ENCODE measurements around the gene SOCS2. TPM values are rescaled to one million over a fixed set of nuclear protein-coding genes. Genes with fewer than 3 reads are reported as not detected.

Gene SOCS2
- total RNA-seq, 1 experiment from 2014 or later, result 15.2 TPM

DNA sequence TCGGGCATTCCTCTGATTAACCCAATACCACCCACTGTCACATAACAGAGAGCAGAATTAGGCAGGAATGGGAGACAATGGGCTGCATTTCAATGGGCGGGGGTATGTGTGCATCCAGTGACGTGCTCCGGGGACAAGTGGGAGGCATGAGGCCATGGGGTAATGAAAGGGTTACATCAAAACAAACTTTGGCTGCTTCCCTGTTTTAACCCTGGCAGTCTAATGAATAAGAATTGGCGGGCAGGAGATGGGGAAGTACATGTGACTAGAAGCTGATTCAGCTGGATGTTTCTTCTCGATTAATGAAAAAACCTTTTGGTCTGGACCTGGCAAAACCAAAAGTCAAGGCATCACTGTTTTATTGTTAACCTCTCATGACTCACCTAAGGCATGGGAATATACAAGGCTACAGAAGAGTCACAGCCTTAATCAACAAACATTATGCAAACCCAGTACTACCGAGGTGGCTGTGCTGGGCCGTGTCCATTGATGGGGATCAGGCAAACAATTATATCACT, 44.2 kb downstream of the SOCS2 start:
- Histone ChIP-seq H3K4me3 (replicated peaks in 1 of 2; ENCODE audit: low read depth in 1 of 2, low read length in 2 of 2) (no peak overlapping the region), H3K4me1 (ENCODE audit: control insufficient read depth in 1 of 2, insufficient read depth in 2 of 2, low read length in 2 of 2) (no peaks in the 10 kb centered on the region), H3K27ac (ENCODE audit: low read depth, low read length) (no peak overlapping the region), H3K9ac (ENCODE audit: low read length) (no peak overlapping the region), H3K9me3 (ENCODE audit: control insufficient read depth in 1 of 2, insufficient read depth in 1 of 2, low read depth in 1 of 2, low read length in 2 of 2) (no peaks in the 10 kb centered on the region), H3K36me3 (ENCODE audit: control insufficient read depth in 1 of 2, insufficient read depth in 2 of 2, low read length in 2 of 2) (no peaks in the 10 kb centered on the region), H2AFZ (ENCODE audit: low read depth, low read length, poor library complexity, severe bottlenecking) (no peak overlapping the region), H4K20me1 (ENCODE audit: insufficient read depth) (no peaks in the 10 kb centered on the region), H3K9me2 (ENCODE audit: insufficient read depth) (no peaks in the 10 kb centered on the region), H3K4me2 (ENCODE audit: low read length) (no peak overlapping the region), H3K27me3 (ENCODE audit: insufficient read depth, low read length) (no peaks in the 10 kb centered on the region), H3K79me2 (ENCODE audit: insufficient read depth, low read length) (no peaks in the 10 kb centered on the region)
- ATAC-seq (no peak), DNase-seq (ENCODE audit: low read depth, low spot score) (no peak)
- intact Hi-C loops (cut with micrococcal nuclease), result no loop called here
- ChIA-PET POLR2A (no interaction called here), RAD21 (ENCODE audit: low non-redundant PET in 1 of 2, low total read pairs in 2 of 2, uncharacterized antibody in 2 of 2, unreplicated experiment in 2 of 2) (no interaction called here), CTCF (no interaction called here)
- TF ChIP-seq, protein P1, sequence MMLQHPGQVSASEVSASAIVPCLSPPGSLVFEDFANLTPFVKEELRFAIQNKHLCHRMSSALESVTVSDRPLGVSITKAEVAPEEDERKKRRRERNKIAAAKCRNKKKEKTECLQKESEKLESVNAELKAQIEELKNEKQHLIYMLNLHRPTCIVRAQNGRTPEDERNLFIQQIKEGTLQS (IDR thresholded peaks at IDR 0.05), result no peak
- TF ChIP-seq EZH2 (IDR thresholded peaks at IDR 0.05) (no peak), CEBPB (IDR thresholded peaks at IDR 0.05; ENCODE audit: low read depth) (no peak), POLR2A (IDR thresholded peaks at IDR 0.05; ENCODE audit: borderline replicate concordance, extremely low read depth, insufficient read depth, insufficient read length) (no peak), ZNF274 (IDR thresholded peaks at IDR 0.05; ENCODE audit: low read depth, low read length) (no peak), SIN3A (IDR thresholded peaks at IDR 0.05; ENCODE audit: low read depth) (no peak), FOSL1 (IDR thresholded peaks at IDR 0.05; ENCODE audit: low read depth) (no peak), CBX3 (IDR thresholded peaks at IDR 0.05; ENCODE audit: low read depth) (no peak), EGR1 (IDR thresholded peaks at IDR 0.05; ENCODE audit: low read depth) (no peak), TCF7L2 (IDR thresholded peaks at IDR 0.05; ENCODE audit: borderline replicate concordance, extremely low read depth, insufficient read depth, insufficient read length) (no peak), JUND (IDR thresholded peaks at IDR 0.05) (no peak), POLR2AphosphoS5 (IDR thresholded peaks at IDR 0.05; ENCODE audit: low read depth, low read length) (no peak), SRF (IDR thresholded peaks at IDR 0.05; ENCODE audit: low read depth) (no peak)
- TF ChIP-seq, protein P2, sequence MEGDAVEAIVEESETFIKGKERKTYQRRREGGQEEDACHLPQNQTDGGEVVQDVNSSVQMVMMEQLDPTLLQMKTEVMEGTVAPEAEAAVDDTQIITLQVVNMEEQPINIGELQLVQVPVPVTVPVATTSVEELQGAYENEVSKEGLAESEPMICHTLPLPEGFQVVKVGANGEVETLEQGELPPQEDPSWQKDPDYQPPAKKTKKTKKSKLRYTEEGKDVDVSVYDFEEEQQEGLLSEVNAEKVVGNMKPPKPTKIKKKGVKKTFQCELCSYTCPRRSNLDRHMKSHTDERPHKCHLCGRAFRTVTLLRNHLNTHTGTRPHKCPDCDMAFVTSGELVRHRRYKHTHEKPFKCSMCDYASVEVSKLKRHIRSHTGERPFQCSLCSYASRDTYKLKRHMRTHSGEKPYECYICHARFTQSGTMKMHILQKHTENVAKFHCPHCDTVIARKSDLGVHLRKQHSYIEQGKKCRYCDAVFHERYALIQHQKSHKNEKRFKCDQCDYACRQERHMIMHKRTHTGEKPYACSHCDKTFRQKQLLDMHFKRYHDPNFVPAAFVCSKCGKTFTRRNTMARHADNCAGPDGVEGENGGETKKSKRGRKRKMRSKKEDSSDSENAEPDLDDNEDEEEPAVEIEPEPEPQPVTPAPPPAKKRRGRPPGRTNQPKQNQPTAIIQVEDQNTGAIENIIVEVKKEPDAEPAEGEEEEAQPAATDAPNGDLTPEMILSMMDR (IDR thresholded peaks at IDR 0.05 in 2 of 3, conservative IDR thresholded peaks at IDR 0.05 in 1 of 3; ENCODE audit: borderline replicate concordance in 1 of 3, insufficient read depth in 1 of 3, low read depth in 2 of 3, low read length in 2 of 3), result no peak
- TF ChIP-seq, protein P3, sequence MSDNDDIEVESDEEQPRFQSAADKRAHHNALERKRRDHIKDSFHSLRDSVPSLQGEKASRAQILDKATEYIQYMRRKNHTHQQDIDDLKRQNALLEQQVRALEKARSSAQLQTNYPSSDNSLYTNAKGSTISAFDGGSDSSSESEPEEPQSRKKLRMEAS (IDR thresholded peaks at IDR 0.05), result no peak
- TF ChIP-seq, protein P4, sequence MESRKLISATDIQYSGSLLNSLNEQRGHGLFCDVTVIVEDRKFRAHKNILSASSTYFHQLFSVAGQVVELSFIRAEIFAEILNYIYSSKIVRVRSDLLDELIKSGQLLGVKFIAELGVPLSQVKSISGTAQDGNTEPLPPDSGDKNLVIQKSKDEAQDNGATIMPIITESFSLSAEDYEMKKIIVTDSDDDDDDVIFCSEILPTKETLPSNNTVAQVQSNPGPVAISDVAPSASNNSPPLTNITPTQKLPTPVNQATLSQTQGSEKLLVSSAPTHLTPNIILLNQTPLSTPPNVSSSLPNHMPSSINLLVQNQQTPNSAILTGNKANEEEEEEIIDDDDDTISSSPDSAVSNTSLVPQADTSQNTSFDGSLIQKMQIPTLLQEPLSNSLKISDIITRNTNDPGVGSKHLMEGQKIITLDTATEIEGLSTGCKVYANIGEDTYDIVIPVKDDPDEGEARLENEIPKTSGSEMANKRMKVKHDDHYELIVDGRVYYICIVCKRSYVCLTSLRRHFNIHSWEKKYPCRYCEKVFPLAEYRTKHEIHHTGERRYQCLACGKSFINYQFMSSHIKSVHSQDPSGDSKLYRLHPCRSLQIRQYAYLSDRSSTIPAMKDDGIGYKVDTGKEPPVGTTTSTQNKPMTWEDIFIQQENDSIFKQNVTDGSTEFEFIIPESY (IDR thresholded peaks at IDR 0.05; ENCODE audit: extremely low read depth, insufficient replicate concordance, low read length), result no peak
- no TSS peak for BruUV-seq (replicated peaks)

Measured in HCT116 (cell line).